Fibroblast of lung (primary cell): ENCODE measurements around the gene ATP6V0A1. TPM values are rescaled to one million over a fixed set of nuclear protein-coding genes. Genes with fewer than 3 reads are reported as not detected.
"Not testable (repeated sequence)": the region's sequence is repeated elsewhere in the genome, so short reads cannot be mapped to it uniquely, and the experiment has no call there.

Source experiments
- DNase-seq, 2 donors: peaks; one replicate each; pipeline versions ENCODE4 v3.0.0 to v3.0.0-alpha.2; 2010; ENCODE audit warnings: low read depth in 2 of 2
- H2AFZ ChIP-seq: 2 replicates; pipeline ENCODE4 v1.5.1; 2012; ENCODE audit warnings: low read length, control low read depth, inconsistent platforms
- H3K27ac ChIP-seq: 2 replicates; pipeline ENCODE4 v1.5.1; 2011; ENCODE audit warnings: low read length, control low read depth; ENCODE audit not compliant: insufficient read depth
- H3K27me3 ChIP-seq: 2 replicates; pipeline ENCODE4 v1.5.1; 2011; ENCODE audit warnings: mild to moderate bottlenecking, low read length; ENCODE audit not compliant: control insufficient read depth, insufficient read depth
- H3K36me3 ChIP-seq: 2 replicates; pipeline ENCODE4 v1.5.1; 2011; ENCODE audit warnings: low read length; ENCODE audit not compliant: control insufficient read depth, insufficient read depth
- H3K4me1 ChIP-seq: 2 replicates; pipeline ENCODE4 v1.5.1; 2011; ENCODE audit warnings: low read length; ENCODE audit not compliant: control insufficient read depth, insufficient read depth; ENCODE audit errors: extremely low read depth
- H3K4me2 ChIP-seq: 2 replicates; pipeline ENCODE4 v1.5.1; 2011; ENCODE audit warnings: low read length, control low read depth; ENCODE audit not compliant: insufficient read depth; ENCODE audit errors: extremely low read depth
- H3K4me3 ChIP-seq, 4 experiments: fragments of 200-600 bp in 1 of 4; sonication (generic) in 1 of 4; replicated peaks in 1 of 4; 2 replicates each; pipeline ENCODE4 v1.5.1; 2011 to 2016; ENCODE audit warnings: low read length in 4 of 4, low read depth in 3 of 4, mild to moderate bottlenecking in 3 of 4, control low read depth in 2 of 4, inconsistent platforms in 1 of 4, mixed read lengths in 1 of 4; ENCODE audit not compliant: insufficient read depth in 1 of 4; ENCODE audit errors: control extremely low read depth in 1 of 4
- H3K79me2 ChIP-seq: 2 replicates; pipeline ENCODE4 v1.5.1; 2012; ENCODE audit warnings: mild to moderate bottlenecking, low read length, inconsistent platforms; ENCODE audit not compliant: control insufficient read depth, insufficient read depth
- H3K9ac ChIP-seq: 2 replicates; pipeline ENCODE4 v1.5.1; 2011; ENCODE audit warnings: mild to moderate bottlenecking, low read length, control low read depth; ENCODE audit not compliant: insufficient read depth
- H3K9me3 ChIP-seq: 2 replicates; pipeline ENCODE4 v1.5.1; 2012; ENCODE audit warnings: low read depth, low read length; ENCODE audit not compliant: control insufficient read depth, insufficient read depth
- H4K20me1 ChIP-seq: 2 replicates; pipeline ENCODE4 v1.5.1; 2011; ENCODE audit warnings: low read length; ENCODE audit not compliant: control insufficient read depth, insufficient read depth; ENCODE audit errors: extremely low read depth
- CTCF ChIP-seq, 2 donors: IDR thresholded peaks in 1 of 2; conservative IDR thresholded peaks in 1 of 2; 1 replicate in 1 of 2; 2 replicates in 1 of 2; pipeline ENCODE4 v1.5.1; 2011 to 2012; ENCODE audit warnings: low read length in 2 of 2, control low read depth in 1 of 2, inconsistent platforms in 1 of 2, low read depth in 1 of 2, mild to moderate bottlenecking in 1 of 2
- EZH2 ChIP-seq: IDR thresholded peaks from 2 replicates; pipeline ENCODE4 v1.5.1; 2012; ENCODE audit warnings: low read length, control low read depth, mild to moderate bottlenecking; ENCODE audit errors: missing control alignments
- polyA plus RNA-seq, 2 donors: library from polyadenylated mRNA; depleted of rRNA in 1 of 2; stranded (reverse) in 1 of 2; unstranded in 1 of 2; fragments of >200 nt; gene quantifications; 2 replicates each; pipeline ENCODE4 v1.2.1, GENCODE V29; 2011 to 2012; ENCODE audit warnings: missing spikeins in 1 of 2
- total RNA-seq: library from RNA; depleted of rRNA; stranded (reverse); fragments of >200 nt; gene quantifications from 2 replicates; pipeline ENCODE4 v1.2.1, GENCODE V29; 2014

Gene ATP6V0A1
- total and polyA plus RNA-seq, 2 donors (not counting 1 experiment from before 2014, with no cell fraction given) = 26.7 to 65.7 TPM

GRCh38 chr17:42442196-42442565 lies 16.5 kb upstream of the ATP6V0A1 start:
- no peak for DNase-seq
- Histone ChIP-seq H2AFZ (no peak overlapping the region), H4K20me1 (no peaks in the 10 kb centered on the region), H3K4me1 (no peaks in the 10 kb centered on the region), H3K9ac (no peak overlapping the region), H3K4me3 (no peak overlapping the region), H3K9me3 (no peaks in the 10 kb centered on the region), H3K4me2 (no peak overlapping the region), H3K79me2 (no peaks in the 10 kb centered on the region), H3K36me3 (no peaks in the 10 kb centered on the region), H3K27ac (no peak overlapping the region), H3K27me3 (no peaks in the 10 kb centered on the region)
- TF ChIP-seq CTCF (conservative IDR thresholded peaks at IDR 0.05 in 1 of 2, IDR thresholded peaks at IDR 0.05 in 1 of 2; ENCODE audit: low read depth in 1 of 2, low read length in 2 of 2) (no peak), EZH2 (no peak)

GRCh38 chr17:42449176-42449575 lies 9.5 kb upstream of the ATP6V0A1 start:
- not testable (repeated sequence) for H2AFZ ChIP-seq, H3K36me3 ChIP-seq, H3K4me1 ChIP-seq, H4K20me1 ChIP-seq, DNase-seq, H3K4me3 ChIP-seq, H3K9me3 ChIP-seq, H3K4me2 ChIP-seq, H3K79me2 ChIP-seq, H3K27ac ChIP-seq, H3K9ac ChIP-seq, H3K27me3 ChIP-seq

GRCh38 chr17:42449838-42450237 lies 8.8 kb upstream of the ATP6V0A1 start:
- not testable (repeated sequence) for H4K20me1 ChIP-seq, DNase-seq, H3K27me3 ChIP-seq, H2AFZ ChIP-seq, H3K4me2 ChIP-seq, H3K4me3 ChIP-seq, H3K9ac ChIP-seq, H3K4me1 ChIP-seq, H3K27ac ChIP-seq, H3K36me3 ChIP-seq, H3K79me2 ChIP-seq, H3K9me3 ChIP-seq

- not testable (repeated sequence) for H2AFZ ChIP-seq, H3K4me1 ChIP-seq, H4K20me1 ChIP-seq, H3K27ac ChIP-seq, H3K4me2 ChIP-seq, H3K9me3 ChIP-seq, H3K27me3 ChIP-seq, H3K79me2 ChIP-seq, H3K9ac ChIP-seq, H3K4me3 ChIP-seq, DNase-seq, H3K36me3 ChIP-seq
Measured at GRCh38 chr17:42451270-42451669, 7.4 kb upstream of the ATP6V0A1 start.
